GM19239 (cell line): ENCODE results near the gene OR52D1.

Experiments
- DNase-seq: peaks from one replicate; pipeline ENCODE4 v3.0.0; 2011; ENCODE audit warnings: low spot score; ENCODE audit not compliant: insufficient read length
- FAIRE-seq: peaks from 2 replicates; lab custom pipeline; 2011; peaks lifted over from hg19 to GRCh38; lab: Jason Lieb, UNC

Gene OR52D1

GRCh38 chr11:5508605-5509004, 20.1 kb downstream of the OR52D1 start:
- FAIRE-seq (no peak), DNase-seq (no peak)

GRCh38 chr11:5509803-5510202, 21.3 kb downstream of the OR52D1 start, which contains the start of gene UBQLN3:
TSS of gene UBQLN3 (minus strand) at chr11:5509957. CDS start at chr11:5509558, 399 bp downstream.
- FAIRE-seq (no peak), DNase-seq (no peak)

GRCh38 chr11:5514841-5515240, 26.4 kb downstream of the OR52D1 start:
- DNase-seq (no peak), FAIRE-seq (no peak)

- FAIRE-seq (no peak), DNase-seq (no peak)
Observed at GRCh38 chr11:5516599-5516998, 28.1 kb downstream of the OR52D1 start, which contains the start of gene UBQLNL. TSS of gene UBQLNL (minus strand) at chr11:5516699. CDS start at chr11:5516441, 258 bp downstream.

- no peak for DNase-seq
- no peak for FAIRE-seq
Observed at GRCh38 chr11:5521540-5521939, 33.1 kb downstream of the OR52D1 start.

- FAIRE-seq (no peak), DNase-seq (no peak)
Observed at GRCh38 chr11:5522308-5522707, 33.8 kb downstream of the OR52D1 start.

GRCh38 chr11:5524756-5525155, 36.3 kb downstream of the OR52D1 start:
- no peak for FAIRE-seq
- no peak for DNase-seq

GRCh38 chr11:5527716-5528115, 39.2 kb downstream of the OR52D1 start:
- FAIRE-seq (no peak), DNase-seq (no peak)

GRCh38 chr11:5528495-5528894, 40.0 kb downstream of the OR52D1 start:
- FAIRE-seq (no peak), DNase-seq (no peak)

- no peak for FAIRE-seq
- DNase-seq = no peak
Observed at GRCh38 chr11:5531053-5531831, 42.8 kb downstream of the OR52D1 start.

GRCh38 chr11:5534046-5534445, 45.6 kb downstream of the OR52D1 start:
- DNase-seq (no peak), FAIRE-seq (no peak)

GRCh38 chr11:5536482-5536881, 48.0 kb downstream of the OR52D1 start:
- DNase-seq (no peak), FAIRE-seq (no peak)
